Measurements from ENCODE around the gene SLC27A5.
"Not testable (repeated sequence)": the region's sequence is repeated elsewhere in the genome, so short reads cannot be mapped to it uniquely, and the experiment has no call there.

Gene SLC27A5

GRCh38 chr19:58519355-58520256, 7.8 kb upstream of the SLC27A5 start, which contains the start of gene ZBTB45:
ZBTB45 (minus strand) TSS chr19:58519810; CDS start chr19:58517673, 2,137 bp downstream.
- peak; percentile 87 for FAIRE-seq

- no peak for FAIRE-seq
Observed at GRCh38 chr19:58519087-58519354, 7.2 kb upstream of the SLC27A5 start.

DNA sequence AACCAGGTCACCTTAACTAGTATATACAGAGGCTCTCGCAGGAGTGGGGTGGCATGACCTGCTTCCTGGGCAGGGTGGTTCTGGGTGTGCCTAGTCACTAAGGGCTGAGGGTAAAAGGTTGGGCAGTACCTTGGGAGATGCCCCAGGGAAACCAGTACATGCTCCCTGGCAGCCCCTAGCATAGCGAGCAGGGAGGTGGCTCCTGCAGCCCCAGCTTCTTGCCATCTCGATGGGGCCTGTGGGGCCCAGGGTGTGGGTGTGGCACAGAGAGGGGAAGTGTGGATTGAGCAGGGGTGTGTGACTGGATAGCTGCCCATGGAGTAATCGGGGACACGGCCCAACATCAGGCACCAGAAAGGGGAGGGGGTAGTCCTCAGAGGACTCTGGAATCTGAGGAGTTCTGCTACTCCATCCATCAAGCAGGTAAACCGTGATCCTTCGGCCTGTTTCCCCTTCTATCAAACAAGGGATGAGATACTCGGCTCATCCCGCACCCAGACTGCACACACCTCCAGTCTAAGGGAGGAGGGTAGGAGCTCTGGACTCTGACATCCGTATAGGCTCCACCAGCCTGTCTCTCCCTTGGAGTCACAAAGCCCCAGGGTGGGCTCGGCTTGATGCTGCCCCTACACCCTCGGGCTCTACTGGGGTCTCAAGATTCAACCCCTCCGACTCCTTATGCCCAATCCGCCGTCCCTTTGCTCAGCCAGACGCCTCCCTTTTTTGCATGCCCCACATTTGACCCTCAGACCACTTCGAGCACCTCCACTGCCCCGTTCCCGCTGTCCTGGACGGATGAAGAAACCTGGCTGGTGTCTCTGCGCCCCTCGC, 6.7 kb upstream of the SLC27A5 start:
- FAIRE-seq, result no peak

- no peak for FAIRE-seq
Observed at GRCh38 chr19:58516964-58517833, 5.4 kb upstream of the SLC27A5 start.

GRCh38 chr19:58516246-58516836, 4.5 kb upstream of the SLC27A5 start:
- FAIRE-seq, result no peak

- no peak for FAIRE-seq
Observed at GRCh38 chr19:58515259-58515658, 3.5 kb upstream of the SLC27A5 start.

DNA sequence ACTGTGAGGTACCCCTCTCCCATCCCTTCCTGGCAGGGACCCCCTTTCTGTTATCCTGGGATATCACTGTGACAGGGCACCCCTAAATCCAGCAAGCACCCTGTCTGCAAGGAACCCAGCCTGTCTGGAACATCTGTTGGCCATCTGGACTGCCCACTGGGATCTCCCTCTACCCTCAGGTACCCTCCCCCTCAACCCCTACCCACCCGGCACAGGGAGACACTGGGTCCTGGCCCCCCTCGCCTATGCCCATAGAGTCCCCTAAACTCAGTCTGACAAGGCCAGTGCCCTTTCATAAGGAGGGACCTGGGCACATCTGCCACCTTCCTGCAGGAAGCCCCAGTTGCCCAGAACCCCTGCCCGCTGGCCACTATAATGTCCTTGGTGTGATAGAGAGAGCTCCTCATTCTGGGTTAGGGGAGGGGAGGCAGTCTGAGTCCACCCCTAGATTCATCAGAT, 2.8 kb upstream of the SLC27A5 start:
- no peak for FAIRE-seq

- FAIRE-seq, result no peak
Observed at GRCh38 chr19:58513694-58514563, 2.1 kb upstream of the SLC27A5 start.

GRCh38 chr19:58513213-58513693, 1.5 kb upstream of the SLC27A5 start:
- no peak for FAIRE-seq

GRCh38 chr19:58510084-58510862, 1.5 kb downstream of the SLC27A5 start:
- no peak for FAIRE-seq

DNA sequence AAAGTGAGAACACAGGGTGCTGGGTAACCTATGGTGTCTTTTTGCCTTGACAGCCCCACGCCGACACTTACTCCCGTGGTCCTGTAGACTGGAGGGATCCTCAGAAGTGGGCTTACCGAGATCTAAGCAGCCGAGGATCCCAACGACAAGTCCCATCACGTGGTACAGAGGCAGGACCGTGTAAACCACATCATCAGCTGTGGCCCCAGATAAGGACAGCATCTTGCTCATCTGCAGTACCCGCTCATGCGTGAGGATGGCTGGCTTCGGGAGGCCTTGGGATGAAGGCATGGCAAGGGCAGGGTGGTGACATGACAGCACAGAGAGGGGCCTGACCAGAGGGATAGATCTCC, 2.1 kb downstream of the SLC27A5 start:
- FAIRE-seq, result no peak

GRCh38 chr19:58507602-58508223, 4.1 kb downstream of the SLC27A5 start:
- not testable (repeated sequence) for FAIRE-seq

GRCh38 chr19:58500242-58500641, 11.6 kb downstream of the SLC27A5 start:
- FAIRE-seq, result no peak

DNA sequence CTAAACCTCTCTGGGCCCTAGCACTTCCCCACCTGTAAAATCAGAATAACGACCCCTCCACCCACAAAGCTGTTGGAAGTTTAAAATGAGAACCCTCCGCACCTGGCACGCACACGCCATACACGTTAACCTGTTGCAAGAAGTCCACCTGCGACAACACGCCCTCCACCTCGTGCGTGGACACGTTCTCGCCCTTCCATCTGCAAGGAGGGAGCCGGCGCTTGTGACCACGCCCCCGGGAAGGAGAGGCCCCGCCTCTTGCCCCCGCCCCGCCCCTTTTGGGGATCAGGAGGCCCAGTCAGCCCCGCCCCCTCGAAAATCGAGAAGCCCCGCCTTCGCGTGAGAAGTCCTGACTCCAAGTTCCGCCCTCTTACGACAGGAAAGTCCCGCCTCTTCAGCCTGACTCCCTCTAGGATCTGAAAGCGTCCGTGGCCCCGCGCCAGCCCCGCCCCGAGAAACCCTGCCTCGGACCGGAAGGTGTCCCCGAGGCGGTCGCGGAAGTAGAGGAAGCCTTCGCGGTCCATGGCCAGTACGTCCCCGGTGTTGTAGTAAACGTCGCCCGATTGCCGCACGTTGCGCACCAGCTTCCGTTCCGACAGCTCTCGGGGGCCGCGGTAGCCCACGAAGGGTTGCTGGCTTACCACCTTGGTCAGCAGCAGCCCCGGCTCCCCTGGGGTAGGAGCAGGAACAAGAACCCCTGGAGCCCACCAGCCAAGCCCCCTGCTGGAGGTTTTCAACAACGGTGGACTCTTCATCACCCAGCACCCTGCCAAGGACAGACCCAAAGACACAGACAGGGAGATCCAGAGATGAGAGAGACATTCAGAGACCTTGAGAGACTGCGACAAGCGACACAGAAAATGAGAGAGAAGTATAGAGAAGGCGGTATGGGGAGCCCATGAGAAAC, 12.5 kb downstream of the SLC27A5 start:
- FAIRE-seq, result peak; percentile 95

GRCh38 chr19:58498316-58499020, 13.3 kb downstream of the SLC27A5 start:
- no peak for FAIRE-seq

DNA sequence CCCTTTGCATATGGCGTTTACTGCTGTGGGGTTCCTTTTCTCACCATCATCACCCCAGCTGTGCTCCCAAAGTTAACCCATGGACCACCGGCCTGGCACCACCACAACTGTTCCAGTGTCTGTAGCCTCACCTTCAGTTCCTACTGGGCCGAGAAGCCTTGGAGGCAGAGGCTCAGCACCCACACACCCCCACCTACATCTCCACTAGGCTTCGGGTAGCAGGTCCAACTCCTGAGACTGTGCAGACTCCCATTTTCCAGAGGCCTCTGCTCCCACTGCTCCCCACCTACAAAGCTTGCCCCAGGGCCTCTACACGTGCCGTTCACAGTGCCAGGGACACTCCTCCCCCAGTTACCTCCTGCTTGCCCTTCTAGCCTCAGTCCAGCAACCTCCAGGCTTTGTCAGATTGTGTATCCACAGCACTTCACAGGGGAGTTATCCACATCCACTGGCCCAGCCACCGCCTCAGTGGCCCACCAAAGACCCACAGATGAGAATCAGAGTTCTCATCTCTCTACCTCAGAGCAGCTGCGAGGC, 14.1 kb downstream of the SLC27A5 start:
- no peak for FAIRE-seq

- FAIRE-seq, result no peak
Observed at GRCh38 chr19:58492265-58492664, 19.5 kb downstream of the SLC27A5 start.

GRCh38 chr19:58491393-58491792, 20.4 kb downstream of the SLC27A5 start:
- FAIRE-seq, result no peak
